ENCODE data around the gene PDZK1IP1. TPM values are rescaled to one million over a fixed set of nuclear protein-coding genes. Genes with fewer than 3 reads are reported as not detected.

PDZK1IP1 gene
- total and polyA plus RNA-seq, 2 donors from 2014 or later = 245 to 2,553 TPM

DNA sequence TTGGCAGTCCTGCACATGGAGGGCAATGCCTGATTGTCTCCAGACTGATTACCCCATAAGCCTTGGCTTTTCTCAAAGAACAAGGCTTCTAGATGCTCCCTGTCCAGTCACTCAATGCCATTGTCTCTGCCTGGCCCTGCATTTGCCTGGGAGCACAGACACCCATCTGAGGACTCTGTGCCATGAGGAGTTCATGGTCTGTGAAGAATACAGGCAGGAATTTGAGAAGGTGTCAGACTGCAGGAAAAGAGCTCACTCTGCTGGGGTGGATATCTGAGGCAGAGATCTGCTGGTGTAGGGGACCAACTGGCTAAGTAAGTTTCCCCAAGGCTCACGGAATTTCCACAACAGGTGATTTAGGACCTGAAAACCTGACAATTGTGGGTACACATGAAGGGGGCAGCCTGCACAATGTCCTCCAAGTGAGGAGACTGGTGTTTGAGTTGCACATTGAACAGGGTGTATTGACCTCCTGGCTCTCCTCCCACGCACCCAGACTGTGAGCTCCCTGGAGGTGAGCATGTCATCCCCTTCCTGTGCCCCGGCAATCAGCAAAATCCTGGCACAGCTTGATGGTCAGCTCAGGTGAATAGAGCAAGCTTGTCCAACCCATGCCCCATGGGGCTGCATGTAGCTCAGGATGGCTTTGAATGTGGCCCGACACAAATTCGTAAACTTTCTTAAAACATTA, 51.8 kb downstream of the PDZK1IP1 start:
- Histone ChIP-seq H3K4me3 (ENCODE audit: low read length in 3 of 3) (no peak overlapping the region), H3K4me1 (ENCODE audit: control insufficient read depth in 2 of 3, insufficient read depth in 2 of 3, low read depth in 1 of 3, low read length in 3 of 3) (no peaks in the 10 kb centered on the region), H3K9ac (ENCODE audit: low read length in 3 of 3) (no peak overlapping the region), H3K27me3 (ENCODE audit: control insufficient read depth, insufficient read depth, low read length) (no peaks in the 10 kb centered on the region), H3K36me3 (ENCODE audit: control insufficient read depth in 2 of 3, insufficient read depth in 3 of 3, low read length in 3 of 3) (no peaks in the 10 kb centered on the region), H3K27ac (ENCODE audit: low read depth in 2 of 2, low read length in 2 of 2) (no peak overlapping the region), H3K9me3 (ENCODE audit: control insufficient read depth in 2 of 3, insufficient read depth in 1 of 3, low read length in 3 of 3) (no peaks in the 10 kb centered on the region)
- FAIRE-seq = no peak
- intact Hi-C loops (cut with DNase I) = no loop called here
- DNase-seq = no peak
- TF ChIP-seq, protein P1, sequence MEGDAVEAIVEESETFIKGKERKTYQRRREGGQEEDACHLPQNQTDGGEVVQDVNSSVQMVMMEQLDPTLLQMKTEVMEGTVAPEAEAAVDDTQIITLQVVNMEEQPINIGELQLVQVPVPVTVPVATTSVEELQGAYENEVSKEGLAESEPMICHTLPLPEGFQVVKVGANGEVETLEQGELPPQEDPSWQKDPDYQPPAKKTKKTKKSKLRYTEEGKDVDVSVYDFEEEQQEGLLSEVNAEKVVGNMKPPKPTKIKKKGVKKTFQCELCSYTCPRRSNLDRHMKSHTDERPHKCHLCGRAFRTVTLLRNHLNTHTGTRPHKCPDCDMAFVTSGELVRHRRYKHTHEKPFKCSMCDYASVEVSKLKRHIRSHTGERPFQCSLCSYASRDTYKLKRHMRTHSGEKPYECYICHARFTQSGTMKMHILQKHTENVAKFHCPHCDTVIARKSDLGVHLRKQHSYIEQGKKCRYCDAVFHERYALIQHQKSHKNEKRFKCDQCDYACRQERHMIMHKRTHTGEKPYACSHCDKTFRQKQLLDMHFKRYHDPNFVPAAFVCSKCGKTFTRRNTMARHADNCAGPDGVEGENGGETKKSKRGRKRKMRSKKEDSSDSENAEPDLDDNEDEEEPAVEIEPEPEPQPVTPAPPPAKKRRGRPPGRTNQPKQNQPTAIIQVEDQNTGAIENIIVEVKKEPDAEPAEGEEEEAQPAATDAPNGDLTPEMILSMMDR (IDR thresholded peaks at IDR 0.05; ENCODE audit: borderline replicate concordance, extremely low read depth, insufficient read depth) = no peak

DNA sequence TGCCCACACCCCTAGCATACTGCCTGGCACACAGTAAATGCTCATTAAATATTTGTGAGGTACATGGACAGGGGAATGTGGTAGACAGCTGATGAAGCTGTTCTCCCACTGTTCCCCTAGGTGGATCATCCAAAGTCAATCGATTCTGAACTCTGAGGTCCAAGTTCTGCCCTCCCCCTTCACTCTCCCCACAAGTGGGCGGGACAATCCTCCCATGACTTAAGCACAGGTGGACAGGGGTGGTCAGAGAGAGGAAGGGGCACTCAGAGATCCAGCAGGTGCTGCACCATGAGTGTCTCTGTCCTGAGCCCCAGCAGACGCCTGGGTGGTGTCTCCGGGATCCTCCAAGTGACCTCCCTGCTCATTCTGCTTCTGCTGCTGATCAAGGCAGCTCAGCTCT, 52.6 kb downstream of the PDZK1IP1 start, which contains the start of gene CYP4A22:
CYP4A22 (plus strand) TSS at position 244 of the 400 bp plus-strand sequence; CDS start at position 289, 45 bp downstream.
- H3K9ac ChIP-seq (ENCODE audit: low read length in 3 of 3) = no peak within 1 kb of the TSS
- no peaks in the 10 kb centered on the region for H3K9me3 ChIP-seq (ENCODE audit: control insufficient read depth in 2 of 3, insufficient read depth in 1 of 3, low read length in 3 of 3)
- intact Hi-C loops (cut with DNase I) = no loop called here

More for the DNA sequence above, 52.6 kb downstream of the PDZK1IP1 start, which contains the start of gene CYP4A22:
- no peaks in the 10 kb centered on the region for H3K27me3 ChIP-seq (ENCODE audit: control insufficient read depth, insufficient read depth, low read length)
- DNase-seq (no peak), FAIRE-seq (no peak)
- H3K36me3 ChIP-seq (ENCODE audit: control insufficient read depth in 2 of 3, insufficient read depth in 3 of 3, low read length in 3 of 3) = no peaks in the 10 kb centered on the region
- H3K4me1 ChIP-seq (ENCODE audit: control insufficient read depth in 2 of 3, insufficient read depth in 2 of 3, low read depth in 1 of 3, low read length in 3 of 3) = no peaks in the 10 kb centered on the region
- H3K27ac ChIP-seq (ENCODE audit: low read depth in 2 of 2, low read length in 2 of 2) = no peak within 1 kb of the TSS
- no peak within 1 kb of the TSS for H3K4me3 ChIP-seq (ENCODE audit: low read length in 3 of 3)
- TF ChIP-seq, protein P1 (IDR thresholded peaks at IDR 0.05; ENCODE audit: borderline replicate concordance, extremely low read depth, insufficient read depth) = no peak

Other genes with a start within 250 kb of the PDZK1IP1 start
- gene CYP4A11, start 248.6 kb downstream of the PDZK1IP1 start, total RNA-seq = 23.0 TPM
- gene CYP4A11, start 248.6 kb downstream of the PDZK1IP1 start, polyA plus RNA-seq (ENCODE audit: insufficient read depth, low read depth, low replicate concordance) = 384 TPM
- gene CYP4X1, start 166.4 kb downstream of the PDZK1IP1 start, total RNA-seq = 4.8 TPM
- 5.6 TPM for gene CYP4X1, start 166.4 kb downstream of the PDZK1IP1 start, polyA plus RNA-seq (ENCODE audit: insufficient read depth, low read depth, low replicate concordance)
- 0.22 TPM for gene CYP4Z1, start 122.8 kb downstream of the PDZK1IP1 start, total RNA-seq
- 0.19 TPM for gene CYP4Z1, start 122.8 kb downstream of the PDZK1IP1 start, polyA plus RNA-seq (ENCODE audit: insufficient read depth, low read depth, low replicate concordance)
- gene CYP4A22, start 52.6 kb downstream of the PDZK1IP1 start, total RNA-seq = 4.1 TPM
- gene CYP4A22, start 52.6 kb downstream of the PDZK1IP1 start, polyA plus RNA-seq (ENCODE audit: insufficient read depth, low read depth, low replicate concordance) = 108 TPM
- 6.5 TPM for gene TAL1, start 42.2 kb upstream of the PDZK1IP1 start, total RNA-seq
- gene TAL1, start 42.2 kb upstream of the PDZK1IP1 start, polyA plus RNA-seq (ENCODE audit: insufficient read depth, low read depth, low replicate concordance) = 3.1 TPM
- 2.5 TPM for gene STIL, start 124.1 kb upstream of the PDZK1IP1 start, total RNA-seq
- gene STIL, start 124.1 kb upstream of the PDZK1IP1 start, polyA plus RNA-seq (ENCODE audit: insufficient read depth, low read depth, low replicate concordance) = 0.28 TPM
- gene CMPK1, start 143.8 kb upstream of the PDZK1IP1 start, total RNA-seq = 92.1 TPM
- 55.8 TPM for gene CMPK1, start 143.8 kb upstream of the PDZK1IP1 start, polyA plus RNA-seq (ENCODE audit: insufficient read depth, low read depth, low replicate concordance)
- not detected for gene FOXE3, start 226.2 kb upstream of the PDZK1IP1 start, total RNA-seq
- gene FOXE3, start 226.2 kb upstream of the PDZK1IP1 start, polyA plus RNA-seq (ENCODE audit: insufficient read depth, low read depth, low replicate concordance) = 0.19 TPM
- gene FOXD2, start 248.0 kb upstream of the PDZK1IP1 start, total RNA-seq = 0.82 TPM
- 2.3 TPM for gene FOXD2, start 248.0 kb upstream of the PDZK1IP1 start, polyA plus RNA-seq (ENCODE audit: insufficient read depth, low read depth, low replicate concordance)

Data from kidney (tissue), 14 donors.